ENCODE results near the gene ADIRF.

ADIRF gene

GRCh38 chr10:86960003-86960862, 8.0 kb upstream of the ADIRF start:
- DNase-seq (ENCODE audit: low read depth in 3 of 3) = peak in 1 of 3 experiments; percentile 35

GRCh38 chr10:86960863-86961434, 7.3 kb upstream of the ADIRF start:
- no peak for DNase-seq (ENCODE audit: low read depth in 3 of 3)

GRCh38 chr10:86961481-86962091, 6.7 kb upstream of the ADIRF start:
- no peak for DNase-seq (ENCODE audit: low read depth in 3 of 3)

GRCh38 chr10:86962136-86962980, 5.9 kb upstream of the ADIRF start:
- no peak for DNase-seq (ENCODE audit: low read depth in 3 of 3)

GRCh38 chr10:86962981-86963310, 5.3 kb upstream of the ADIRF start:
- no peak for DNase-seq (ENCODE audit: low read depth in 3 of 3)

GRCh38 chr10:86963341-86963919, 4.9 kb upstream of the ADIRF start:
- no peak for DNase-seq (ENCODE audit: low read depth in 3 of 3)

- no peak for DNase-seq (ENCODE audit: low read depth in 3 of 3)
Observed at GRCh38 chr10:86964061-86964846, 4.0 kb upstream of the ADIRF start.

- DNase-seq (ENCODE audit: low read depth in 3 of 3) = no peak
Observed at GRCh38 chr10:86964847-86965190, 3.5 kb upstream of the ADIRF start.

- DNase-seq (ENCODE audit: low read depth in 3 of 3) = no peak
Observed at GRCh38 chr10:86965986-86966654, 2.2 kb upstream of the ADIRF start.

GRCh38 chr10:86967481-86967941, 771 bp upstream of the ADIRF start:
- no peak for DNase-seq (ENCODE audit: low read depth in 3 of 3)

- no peak for DNase-seq (ENCODE audit: low read depth in 3 of 3)
Observed at GRCh38 chr10:86968994-86969355, 693 bp downstream of the ADIRF start.

- no peak for DNase-seq (ENCODE audit: low read depth in 3 of 3)
Observed at GRCh38 chr10:86969421-86970041, 1.2 kb downstream of the ADIRF start.

- no peak for DNase-seq (ENCODE audit: low read depth in 3 of 3)
Observed at GRCh38 chr10:86970162-86970981, 2.1 kb downstream of the ADIRF start.

- no peak for DNase-seq (ENCODE audit: low read depth in 3 of 3)
Observed at GRCh38 chr10:86970982-86971231, 2.6 kb downstream of the ADIRF start.

GRCh38 chr10:86971232-86971991, 3.1 kb downstream of the ADIRF start:
- peak; percentile 72 to 83 (median 74) for DNase-seq (ENCODE audit: low read depth in 3 of 3)

GRCh38 chr10:86972613-86973380, 4.5 kb downstream of the ADIRF start:
- no peak for DNase-seq (ENCODE audit: low read depth in 3 of 3)

- DNase-seq (ENCODE audit: low read depth in 3 of 3) = no peak
Observed at GRCh38 chr10:86974484-86974883, 6.2 kb downstream of the ADIRF start.
